ENCODE results near the gene BIRC7. TPM values are rescaled to one million over a fixed set of nuclear protein-coding genes. Genes with fewer than 3 reads are reported as not detected.

Gene BIRC7
- total and polyA plus RNA-seq, 2 of the 4 experiments (the other 2 are of a cell fraction) = not detected

GRCh38 chr20:63196768-63197470, 38.8 kb upstream of the BIRC7 start:
- H3K23ac ChIP-seq (ENCODE audit: low read depth, low read length) = no peak overlapping the region
- peaks cover 20 to 67% of the 10 kb centered on the region in 2 experiments for H3K79me1 ChIP-seq (ENCODE audit: low read depth in 1 of 2, low read length in 2 of 2)
- no peak overlapping the region for H3K9ac ChIP-seq (ENCODE audit: low read depth, low read length)
- H4K5ac ChIP-seq (ENCODE audit: low read depth, low read length) = no peak overlapping the region
- H4K8ac ChIP-seq (ENCODE audit: low read depth in 2 of 2, low read length in 2 of 2) = no peak overlapping the region
- no peak overlapping the region for H3K4ac ChIP-seq (ENCODE audit: low read depth, low read length)
- H3K14ac ChIP-seq (replicated peaks; ENCODE audit: low read depth, low read length) = no peak overlapping the region
- no peak overlapping the region for H2BK15ac ChIP-seq (ENCODE audit: low read depth, low read length)
- in situ Hi-C loops (cut with MboI; ENCODE audit: low sequenced_read_pairs) (no loop called here), dilution Hi-C loops (cut with HindIII; ENCODE audit: low sequenced_read_pairs, unreplicated experiment) (no loop called here), intact Hi-C loops (cut with micrococcal nuclease) (no loop called here)
- H2AFZ ChIP-seq (replicated peaks; ENCODE audit: low read length, poor library complexity) = no peak overlapping the region
- CTCF ChIA-PET = no interaction called here
- BruUV-seq (replicated peaks) = no TSS peak
- peak overlapping the region; percentile 15 for H2AK9ac ChIP-seq (replicated peaks; ENCODE audit: low read depth, low read length, poor library complexity)
- H2BK120ac ChIP-seq (ENCODE audit: low read depth, low read length) = no peak overlapping the region
- H4K20me1 ChIP-seq (ENCODE audit: insufficient read depth, low read length) = peaks cover 82% of the 10 kb centered on the region
- H3K36me3 ChIP-seq (ENCODE audit: control insufficient read depth, insufficient read depth, low read length) = peaks cover 22% of the 10 kb centered on the region
- H3K56ac ChIP-seq (ENCODE audit: extremely low read depth, insufficient read depth, low read length) = no peak overlapping the region
- TF ChIP-seq POLR2A (IDR thresholded peaks at IDR 0.05; ENCODE audit: low read depth, low read length) = no peak
- no peak for TF ChIP-seq CTCF (conservative IDR thresholded peaks at IDR 0.05; ENCODE audit: low read depth, low read length)
- TF ChIP-seq CEBPB (IDR thresholded peaks at IDR 0.05; ENCODE audit: low read depth, low read length) = no peak
- TF ChIP-seq BHLHE40 (IDR thresholded peaks at IDR 0.05; ENCODE audit: low read depth, low read length) = no peak
- TF ChIP-seq MXI1 (IDR thresholded peaks at IDR 0.05; ENCODE audit: borderline replicate concordance, low read depth, low read length) = no peak
- no peak for TF ChIP-seq RAD21 (IDR thresholded peaks at IDR 0.05; ENCODE audit: low read length)
- TF ChIP-seq FOS (IDR thresholded peaks at IDR 0.05; ENCODE audit: low read depth, low read length) = no peak
- TF ChIP-seq MAZ (IDR thresholded peaks at IDR 0.05; ENCODE audit: borderline replicate concordance, low read depth, low read length) = no peak
- TF ChIP-seq RCOR1 (IDR thresholded peaks at IDR 0.05; ENCODE audit: insufficient replicate concordance, low read length) = no peak
- no peak for TF ChIP-seq USF2 (IDR thresholded peaks at IDR 0.05; ENCODE audit: low read depth, low read length)
- TF ChIP-seq SMC3 (IDR thresholded peaks at IDR 0.05; ENCODE audit: low read depth, low read length) = no peak
- no peak for TF ChIP-seq NFE2L2 (IDR thresholded peaks at IDR 0.05; ENCODE audit: low read depth, low read length)
- no peak for TF ChIP-seq RFX5 (IDR thresholded peaks at IDR 0.05; ENCODE audit: low read depth, low read length)
- 100% methylated on average over 1 of the region's 9 CpGs; no CpG with 5 or more reads in 1 of the 2 experiments for WGBS, 2 experiments (ENCODE audit: extremely low coverage in 2 of 2, insufficient read length in 1 of 2)
- H2BK5ac ChIP-seq (ENCODE audit: low read depth, low read length, poor library complexity, severe bottlenecking) = no peak overlapping the region
- DNase-seq (no peak), ATAC-seq (ENCODE audit: low read depth) (peak; percentile 11; the same call in 1 of the 2 replicates)
- no peak overlapping the region for H2BK20ac ChIP-seq (ENCODE audit: low read depth, low read length)
- POLR2A ChIA-PET (ENCODE audit: unreplicated experiment) = interaction anchor here (0.6 kb wide), 1 partner anchor 33 kb away, joined by 3 read pairs; no protein-coding TSS in a partner anchor
- H3K9me3 ChIP-seq (ENCODE audit: control insufficient read depth, insufficient read depth, low read length) = no peaks in the 10 kb centered on the region
- peaks cover 6% of the 10 kb centered on the region; the same call in 1 of the 2 replicates for H3K9me1 ChIP-seq (ENCODE audit: insufficient read depth, low read length)
- H3K4me3 ChIP-seq (ENCODE audit: insufficient read depth, low read depth, low read length) = no peak overlapping the region
- no peaks in the 10 kb centered on the region for H3K27me3 ChIP-seq (ENCODE audit: control insufficient read depth, insufficient read depth, low read length)
- no peak overlapping the region for H3K27ac ChIP-seq (ENCODE audit: insufficient read depth, low read length)
- H2AK5ac ChIP-seq (ENCODE audit: low read depth, low read length) = no peak overlapping the region
- no peak overlapping the region for H4K91ac ChIP-seq (ENCODE audit: insufficient read depth, low read depth, low read length)
- no peak overlapping the region for H3K4me2 ChIP-seq (ENCODE audit: low read depth, low read length)
- H3K4me1 ChIP-seq (ENCODE audit: control insufficient read depth, insufficient read depth, low read length) = no peaks in the 10 kb centered on the region
- H3K18ac ChIP-seq (ENCODE audit: low read depth, low read length) = no peak overlapping the region

Measured in IMR-90 (cell line).